GDM1 (cell line): ENCODE data around the gene ZNF804A.

Experiments used
- DNase-seq: peaks from one replicate; lab custom pipeline; 2025; lab: John Stamatoyannopoulos, UW

ZNF804A gene

DNA sequence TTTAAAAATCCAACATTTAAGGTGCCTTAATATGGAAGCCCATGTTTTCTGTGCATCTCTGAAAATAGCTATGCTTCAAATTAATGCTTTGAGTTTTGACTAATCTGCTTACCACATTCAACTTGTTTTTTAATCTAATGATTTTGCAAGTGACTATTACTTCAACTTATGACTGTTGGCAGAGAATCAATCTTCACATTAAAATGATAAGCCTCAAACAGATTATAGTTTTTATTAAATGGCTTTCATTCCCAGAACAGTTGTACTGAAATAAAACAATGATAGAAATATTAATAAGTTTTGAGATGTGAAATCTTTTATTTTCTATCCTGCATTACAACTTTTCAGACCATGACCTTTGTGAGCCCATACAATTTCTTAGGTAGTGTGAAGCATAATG, 347.5 kb downstream of the ZNF804A start:
- DNase-seq = no peak

DNA sequence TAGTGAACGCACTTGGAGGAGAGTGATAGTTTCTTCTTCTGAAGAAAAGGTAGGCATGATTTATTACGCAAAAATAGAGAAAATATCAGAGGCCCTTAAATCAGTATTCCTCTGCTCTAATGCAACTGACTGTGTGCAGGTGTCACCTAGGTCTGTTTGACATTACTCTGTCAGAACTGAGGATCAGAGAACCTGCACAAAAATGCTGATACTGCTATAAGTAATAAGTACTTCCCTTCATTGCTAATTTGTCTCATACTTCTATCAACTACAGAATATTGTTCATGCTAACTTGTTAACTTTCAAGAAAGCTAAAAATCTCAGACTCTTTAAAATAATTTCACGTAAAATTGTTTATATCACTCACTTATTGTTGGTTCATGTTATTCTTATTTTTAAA, 358.5 kb downstream of the ZNF804A start:
- no peak for DNase-seq

DNA sequence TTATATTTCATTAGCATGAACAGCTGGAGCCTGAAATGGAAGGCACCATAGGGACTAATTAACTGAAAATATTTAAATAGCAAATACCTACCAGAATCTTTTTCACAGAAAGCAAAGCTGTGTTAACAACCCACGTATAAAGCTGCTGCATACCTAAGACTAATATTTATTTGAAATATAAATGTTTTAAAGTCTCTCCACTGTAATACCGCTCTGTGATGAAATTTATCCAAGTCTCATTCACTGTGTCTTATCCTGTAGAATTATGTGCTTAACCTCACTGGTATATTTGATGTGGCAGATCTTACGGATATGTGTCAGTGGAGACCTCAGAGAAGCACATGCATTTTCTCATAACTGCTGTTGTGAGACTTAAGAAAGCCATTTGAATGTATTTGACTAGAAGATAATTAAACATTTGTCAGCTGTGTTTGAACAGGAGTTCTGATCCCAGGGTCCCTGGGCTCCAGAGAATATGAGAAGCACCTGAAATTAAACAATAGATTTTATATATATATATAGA, 373.3 kb downstream of the ZNF804A start:
- DNase-seq = no peak
